ENCODE results near the gene OLFML2A.
A peak's percentile ranks its signal among the peaks of the same experiment; 100 is the strongest.

Gene OLFML2A

GRCh38 chr9:124794902-124795491, 18.1 kb downstream of the OLFML2A start:
- no peak overlapping the region for H3K4me3 ChIP-seq (ENCODE audit: low read depth, low read length)
- ChIA-PET CTCF (interaction anchor here (0.7 to 7.9 kb wide), 11 partner anchors 14 to 59 kb away, joined by 3 to 73 read pairs (median 10); partner anchors contain the start of genes NR6A1, OLFML2A and WDR38), POLR2A (no interaction called here)
- TF ChIP-seq ZIC2 (tag by site-specific recombination; IDR thresholded peaks at IDR 0.05) (0 out of 2 replicates have a peak, but pooled peaks have one; percentile 19), CTCF (tag by site-specific recombination; IDR thresholded peaks at IDR 0.05) (peak; percentile 44; the same call in 1 of the 2 replicates), OSR2 (tag by site-specific recombination; IDR thresholded peaks at IDR 0.05) (no peak)
- no peaks in the 10 kb centered on the region for H3K9me3 ChIP-seq (ENCODE audit: control insufficient read depth, insufficient read depth, low read depth, low read length)
- no peak overlapping the region for H3K27ac ChIP-seq (ENCODE audit: extremely low read depth, low read depth, low read length)
- H3K4me1 ChIP-seq (ENCODE audit: control insufficient read depth, insufficient read depth, low read length), result no peaks in the 10 kb centered on the region
- no peaks in the 10 kb centered on the region for H3K36me3 ChIP-seq (ENCODE audit: control insufficient read depth in 2 of 2, insufficient read depth in 1 of 2, low read length in 2 of 2)

GRCh38 chr9:124795881-124796431, 19.0 kb downstream of the OLFML2A start:
- no peak overlapping the region for H3K27ac ChIP-seq (ENCODE audit: extremely low read depth, low read depth, low read length)
- H3K9me3 ChIP-seq (ENCODE audit: control insufficient read depth, insufficient read depth, low read depth, low read length), result no peaks in the 10 kb centered on the region
- POLR2A ChIA-PET, result no interaction called here
- H3K4me1 ChIP-seq (ENCODE audit: control insufficient read depth, insufficient read depth, low read length), result no peaks in the 10 kb centered on the region
- no peak overlapping the region for H3K4me3 ChIP-seq (ENCODE audit: low read depth, low read length)
- H3K36me3 ChIP-seq (ENCODE audit: control insufficient read depth in 2 of 2, insufficient read depth in 1 of 2, low read length in 2 of 2), result no peaks in the 10 kb centered on the region
- CTCF ChIA-PET, result interaction anchor here (0.5 to 6.6 kb wide), 12 partner anchors 13 to 58 kb away, joined by 3 to 73 read pairs (median 8); partner anchors contain the start of genes OLFML2A and WDR38
- peak; percentile 39; the same call in 1 of the 2 replicates for TF ChIP-seq ZNF664 (tag by site-specific recombination; IDR thresholded peaks at IDR 0.05)
- TF ChIP-seq ZNF157 (tag by site-specific recombination; IDR thresholded peaks at IDR 0.05), result no peak

- Histone ChIP-seq H3K9me3 (ENCODE audit: control insufficient read depth, insufficient read depth, low read depth, low read length) (no peaks in the 10 kb centered on the region), H3K4me1 (ENCODE audit: control insufficient read depth, insufficient read depth, low read length) (no peaks in the 10 kb centered on the region), H3K4me3 (ENCODE audit: low read depth, low read length) (no peak overlapping the region), H3K36me3 (ENCODE audit: control insufficient read depth in 2 of 2, insufficient read depth in 1 of 2, low read length in 2 of 2) (no peaks in the 10 kb centered on the region), H3K27ac (ENCODE audit: extremely low read depth, low read depth, low read length) (no peak overlapping the region)
- ChIA-PET POLR2A (interaction anchor here (1.7 kb wide), 1 partner anchor 18 kb away, joined by 4 read pairs; no protein-coding TSS in a partner anchor), CTCF (interaction anchor here (0.5 to 6.6 kb wide), 10 partner anchors 18 to 1504 kb away, joined by 3 to 73 read pairs (median 4); partner anchors contain the start of genes OLFML2A and WDR38)
- TF ChIP-seq SP7 (tag by site-specific recombination; IDR thresholded peaks at IDR 0.05), result no peak
- peak; percentile 86 for TF ChIP-seq ZNF341 (tag by site-specific recombination; IDR thresholded peaks at IDR 0.05; ENCODE audit: low read depth)
Observed at GRCh38 chr9:124797343-124798103, 20.6 kb downstream of the OLFML2A start.

- ChIA-PET POLR2A (interaction anchor here (0.7 to 1.9 kb wide), 4 partner anchors 10 to 57 kb away, joined by 3 to 6 read pairs (median 4); no protein-coding TSS in a partner anchor), CTCF (interaction anchor here (1.0 to 2.4 kb wide), 6 partner anchors 19 to 62 kb away, joined by 3 to 15 read pairs (median 6); partner anchors contain the start of genes OLFML2A and WDR38)
- Histone ChIP-seq H3K4me3 (ENCODE audit: low read depth, low read length) (no peak overlapping the region), H3K36me3 (ENCODE audit: control insufficient read depth in 2 of 2, insufficient read depth in 1 of 2, low read length in 2 of 2) (no peaks in the 10 kb centered on the region), H3K4me1 (ENCODE audit: control insufficient read depth, insufficient read depth, low read length) (no peaks in the 10 kb centered on the region), H3K27ac (ENCODE audit: extremely low read depth, low read depth, low read length) (no peak overlapping the region), H3K9me3 (ENCODE audit: control insufficient read depth, insufficient read depth, low read depth, low read length) (no peaks in the 10 kb centered on the region)
- TF ChIP-seq GLIS1 (tag by site-specific recombination; IDR thresholded peaks at IDR 0.05) (peak; percentile 83; the same call in 1 of the 2 replicates), ZNF843 (tag by site-specific recombination; IDR thresholded peaks at IDR 0.05) (no peak), SCRT1 (tag by site-specific recombination; IDR thresholded peaks at IDR 0.05; ENCODE audit: borderline replicate concordance) (no peak), ZIC2 (tag by site-specific recombination; IDR thresholded peaks at IDR 0.05) (peak; percentile 93)
Observed at GRCh38 chr9:124799274-124800006, 22.5 kb downstream of the OLFML2A start.

All from HEK293 (cell line).